Prostate gland (tissue), 2 donors: ENCODE measurements around the gene INPP4B.

Experiments used
- POLR2A ChIP-seq: fragments of 450-650 bp; IDR thresholded peaks from one replicate; pipeline ENCODE4 v1.6.1; 2016; ENCODE audit warnings: antibody characterized with exemption, mild to moderate bottlenecking
- POLR2AphosphoS5 ChIP-seq: sonication (generic); formaldehyde crosslinking; IDR thresholded peaks from one replicate; pipeline ENCODE4 v1.6.1; 2017; ENCODE audit warnings: antibody characterized with exemption
- TF ChIP-seq, protein P1 (sequence below), 4 experiments: fragments of 200-600 bp in 2 of 4; fragments of 450-650 bp in 2 of 4; sonication (generic) in 2 of 4; IDR thresholded peaks; 1 replicate in 3 of 4; 2 replicates in 1 of 4; pipeline ENCODE4 v1.5.1; 2016 to 2019; ENCODE audit warnings: antibody characterized with exemption in 4 of 4, mild to moderate bottlenecking in 2 of 4, moderate library complexity in 2 of 4

DNA sequence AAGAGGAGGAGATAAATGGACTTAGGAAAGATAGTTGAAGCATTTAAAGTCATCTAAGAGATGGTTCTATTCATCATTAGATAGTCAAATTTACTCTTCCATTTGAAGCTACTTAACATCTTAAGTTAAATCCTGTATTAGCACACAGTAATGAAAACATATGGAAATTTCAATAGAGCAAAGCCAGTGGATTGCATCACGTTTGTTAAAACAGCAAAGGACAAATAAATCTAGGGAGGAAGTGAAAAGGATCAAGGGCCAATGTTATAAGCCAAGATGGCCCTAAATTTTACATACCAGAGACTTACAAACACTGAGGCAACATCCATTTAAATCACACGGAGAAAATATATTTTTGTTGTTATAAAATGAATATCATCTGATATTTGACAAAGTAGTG, 602.8 kb downstream of the INPP4B start:
- TF ChIP-seq, protein P1, sequence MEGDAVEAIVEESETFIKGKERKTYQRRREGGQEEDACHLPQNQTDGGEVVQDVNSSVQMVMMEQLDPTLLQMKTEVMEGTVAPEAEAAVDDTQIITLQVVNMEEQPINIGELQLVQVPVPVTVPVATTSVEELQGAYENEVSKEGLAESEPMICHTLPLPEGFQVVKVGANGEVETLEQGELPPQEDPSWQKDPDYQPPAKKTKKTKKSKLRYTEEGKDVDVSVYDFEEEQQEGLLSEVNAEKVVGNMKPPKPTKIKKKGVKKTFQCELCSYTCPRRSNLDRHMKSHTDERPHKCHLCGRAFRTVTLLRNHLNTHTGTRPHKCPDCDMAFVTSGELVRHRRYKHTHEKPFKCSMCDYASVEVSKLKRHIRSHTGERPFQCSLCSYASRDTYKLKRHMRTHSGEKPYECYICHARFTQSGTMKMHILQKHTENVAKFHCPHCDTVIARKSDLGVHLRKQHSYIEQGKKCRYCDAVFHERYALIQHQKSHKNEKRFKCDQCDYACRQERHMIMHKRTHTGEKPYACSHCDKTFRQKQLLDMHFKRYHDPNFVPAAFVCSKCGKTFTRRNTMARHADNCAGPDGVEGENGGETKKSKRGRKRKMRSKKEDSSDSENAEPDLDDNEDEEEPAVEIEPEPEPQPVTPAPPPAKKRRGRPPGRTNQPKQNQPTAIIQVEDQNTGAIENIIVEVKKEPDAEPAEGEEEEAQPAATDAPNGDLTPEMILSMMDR (IDR thresholded peaks at IDR 0.05): no peak
- TF ChIP-seq POLR2AphosphoS5 (no peak), POLR2A (no peak)
